Transverse colon (tissue), 4 donors: Measurements from ENCODE around the gene DCTN2. TPM values are rescaled to one million over a fixed set of nuclear protein-coding genes. Genes with fewer than 3 reads are reported as not detected.

Source experiments
- DNase-seq: peaks from one replicate; pipeline ENCODE4 v3.0.0-alpha.2; 2019
- H3K27ac ChIP-seq, 4 donors: fragments of 200-600 bp; sonication (generic); 2 replicates each; pipeline ENCODE4 v1.5.1; 2016 to 2018; ENCODE audit warnings: inconsistent platforms in 4 of 4
- H3K27me3 ChIP-seq: fragments of 200-600 bp; sonication (generic); 2 replicates; pipeline ENCODE4 v1.5.1; 2017; ENCODE audit warnings: inconsistent platforms
- H3K36me3 ChIP-seq, 4 donors: fragments of 200-600 bp; sonication (generic); 2 replicates each; pipeline ENCODE4 v1.5.1; 2017 to 2019; ENCODE audit warnings: inconsistent platforms in 4 of 4
- H3K4me1 ChIP-seq, 4 donors: fragments of 200-600 bp; sonication (generic); 2 replicates each; pipeline ENCODE4 v1.5.1; 2017 to 2020; ENCODE audit warnings: inconsistent platforms in 4 of 4
- H3K4me3 ChIP-seq, 4 donors: fragments of 200-600 bp; sonication (generic); 1 replicate in 1 of 4; 2 replicates in 3 of 4; pipeline versions ENCODE4 v1.5.1 to v1.6.1; 2017 to 2019; ENCODE audit warnings: inconsistent platforms in 4 of 4
- H3K9me3 ChIP-seq, 2 donors: fragments of 200-600 bp; sonication (generic); 2 replicates each; pipeline ENCODE4 v1.5.1; 2017 to 2019; ENCODE audit warnings: inconsistent platforms in 2 of 2
- CTCF ChIP-seq, 5 experiments: fragments of 200-600 bp in 3 of 5; fragments of 450-650 bp in 2 of 5; sonication (generic) in 3 of 5; IDR thresholded peaks; 1 replicate in 2 of 5; 2 replicates in 3 of 5; pipeline ENCODE4 v1.5.1; 2016 to 2017; ENCODE audit warnings: antibody characterized with exemption in 5 of 5, inconsistent platforms in 3 of 5, mild to moderate bottlenecking in 2 of 5, moderate library complexity in 1 of 5
- EP300 ChIP-seq: sonication (generic); formaldehyde crosslinking; IDR thresholded peaks from one replicate; pipeline ENCODE4 v1.6.1; 2017; ENCODE audit warnings: antibody characterized with exemption, low read depth
- POLR2A ChIP-seq: fragments of 450-650 bp; IDR thresholded peaks from one replicate; pipeline ENCODE4 v1.6.1; 2016; ENCODE audit warnings: antibody characterized with exemption, mild to moderate bottlenecking, moderate library complexity
- POLR2AphosphoS5 ChIP-seq, 3 donors: sonication (generic); formaldehyde crosslinking; IDR thresholded peaks; one replicate each; pipeline ENCODE4 v1.6.1; 2016; ENCODE audit warnings: antibody characterized with exemption in 3 of 3
- WGBS, 2 donors: methylation state at CpG; one replicate each; pipeline ENCODE4 v1.1.5; 2018; ENCODE audit warnings: low coverage in 1 of 2; 5-methylcytosine and 5-hydroxymethylcytosine counted together
- in situ Hi-C, 4 donors: fragments of 200-750 bp; cut with MboI; loops; one replicate each; pipeline versions ENCODE4 v1.15.0 to v1.15.1; 2017; ENCODE audit warnings: low sequenced_read_pairs in 3 of 4, low pct_ligation_motif_present in 1 of 4, low pct_unique_long_range_greater_than_20kb in 1 of 4
- intact Hi-C: fragments of 100-400 bp; cut with DNase I; formaldehyde crosslinking; loops from one replicate; pipeline ENCODE4 v1.15.1; 2023; ENCODE audit warnings: low total_unique reads
- total RNA-seq, 4 donors: library from RNA; depleted of rRNA; stranded (reverse); fragments of >200 nt; gene quantifications; one replicate each; pipeline ENCODE4 v1.1.0, GENCODE V29; 2016

The DCTN2 gene
- total RNA-seq, 4 donors from 2014 or later, result 154 to 344 (median 175) TPM

- WGBS, 2 donors, result 77% methylated on average over 1 of the region's 1 CpG; no CpG with 5 or more reads in 1 of the 2 donors
- H3K9me3 ChIP-seq, result no peaks in the 10 kb centered on the region
- TF ChIP-seq EP300 (no peak), CTCF (IDR thresholded peaks at IDR 0.05) (no peak), POLR2AphosphoS5 (IDR thresholded peaks at IDR 0.05) (no peak), POLR2A (no peak)
- H3K36me3 ChIP-seq, result peaks cover 0 to 67% (median 29%) of the 10 kb centered on the region in 4 donors
- intact Hi-C loops, result no loop called here
- no peaks in the 10 kb centered on the region for H3K27me3 ChIP-seq
- H3K4me1 ChIP-seq, result peaks cover 0 to 16% (median 9%) of the 10 kb centered on the region in 4 donors
- in situ Hi-C loops, result no loop called here
- H3K4me3 ChIP-seq, result no peak overlapping the region
- no peak for DNase-seq
- no peak overlapping the region for H3K27ac ChIP-seq
Observed at GRCh38 chr12:57531836-57532235, 15.2 kb downstream of the DCTN2 start.

GRCh38 chr12:57530396-57531142, 16.4 kb downstream of the DCTN2 start:
- no peak overlapping the region for H3K4me3 ChIP-seq
- H3K9me3 ChIP-seq, result no peaks in the 10 kb centered on the region
- no peak for DNase-seq
- in situ Hi-C loops (no loop called here), intact Hi-C loops (no loop called here)
- peaks cover 0 to 76% (median 29%) of the 10 kb centered on the region in 4 donors for H3K36me3 ChIP-seq
- H3K27me3 ChIP-seq, result no peaks in the 10 kb centered on the region
- TF ChIP-seq EP300 (no peak), CTCF (IDR thresholded peaks at IDR 0.05) (no peak), POLR2A (no peak), POLR2AphosphoS5 (IDR thresholded peaks at IDR 0.05) (no peak)
- 86% methylated on average over 5 of the region's 5 CpGs; no CpG with 5 or more reads in 1 of the 2 donors for WGBS, 2 donors
- H3K4me1 ChIP-seq, result peaks cover 0 to 8% (median 3%) of the 10 kb centered on the region in 4 donors
- no peak overlapping the region for H3K27ac ChIP-seq

GRCh38 chr12:57529831-57530230, 17.2 kb downstream of the DCTN2 start:
- H3K4me3 ChIP-seq, result no peak overlapping the region
- DNase-seq, result no peak
- H3K27ac ChIP-seq, result no peak overlapping the region
- peaks cover 0 to 76% (median 28%) of the 10 kb centered on the region in 4 donors for H3K36me3 ChIP-seq
- intact Hi-C loops (no loop called here), in situ Hi-C loops (no loop called here)
- H3K4me1 ChIP-seq, result peaks cover 1 to 12% (median 6%) of the 10 kb centered on the region in 4 donors
- WGBS, 2 donors, result 80% methylated on average over 6 of the region's 6 CpGs; no CpG with 5 or more reads in 1 of the 2 donors
- no peak for TF ChIP-seq EP300
- TF ChIP-seq POLR2A, result no peak
- no peak for TF ChIP-seq CTCF (IDR thresholded peaks at IDR 0.05)
- TF ChIP-seq POLR2AphosphoS5 (IDR thresholded peaks at IDR 0.05), result no peak
- no peaks in the 10 kb centered on the region for H3K27me3 ChIP-seq
- no peaks in the 10 kb centered on the region for H3K9me3 ChIP-seq

- 75% methylated on average over 10 of the region's 10 CpGs; no CpG with 5 or more reads in 1 of the 2 donors for WGBS, 2 donors
- in situ Hi-C loops (no loop called here), intact Hi-C loops (no loop called here)
- H3K27ac ChIP-seq, result no peak overlapping the region
- no peaks in the 10 kb centered on the region for H3K27me3 ChIP-seq
- H3K36me3 ChIP-seq, result peaks cover 0 to 68% (median 24%) of the 10 kb centered on the region in 4 donors
- H3K9me3 ChIP-seq, result no peaks in the 10 kb centered on the region
- H3K4me1 ChIP-seq, result peaks cover 9 to 21% (median 14%) of the 10 kb centered on the region in 4 donors
- no peak overlapping the region for H3K4me3 ChIP-seq
- TF ChIP-seq POLR2A (no peak), POLR2AphosphoS5 (IDR thresholded peaks at IDR 0.05) (no peak), CTCF (IDR thresholded peaks at IDR 0.05) (no peak), EP300 (no peak)
- no peak for DNase-seq
Observed at GRCh38 chr12:57528831-57529555, 18.0 kb downstream of the DCTN2 start.
